Medulla oblongata (tissue), 1 donor: ENCODE measurements around the gene FXYD7.
"Not testable (repeated sequence)": the region's sequence is repeated elsewhere in the genome, so short reads cannot be mapped to it uniquely, and the experiment has no call there.

Source experiments
- DNase-seq: peaks from one replicate; pipeline ENCODE4 v3.0.0-alpha.2; 2015; ENCODE audit errors: extremely low spot score

FXYD7 gene, protein sequence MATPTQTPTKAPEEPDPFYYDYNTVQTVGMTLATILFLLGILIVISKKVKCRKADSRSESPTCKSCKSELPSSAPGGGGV

GRCh38 chr19:35143231-35143715 lies at the start of gene FXYD7:
Gene FXYD7 (plus strand): TSS chr19:35143255. CDS start chr19:35143334, 79 bp downstream.
- DNase-seq = no peak

- DNase-seq = no peak
These were observed 49.6 kb upstream of the FXYD7 start for GRCh38 chr19:35093430-35093829.

DNA sequence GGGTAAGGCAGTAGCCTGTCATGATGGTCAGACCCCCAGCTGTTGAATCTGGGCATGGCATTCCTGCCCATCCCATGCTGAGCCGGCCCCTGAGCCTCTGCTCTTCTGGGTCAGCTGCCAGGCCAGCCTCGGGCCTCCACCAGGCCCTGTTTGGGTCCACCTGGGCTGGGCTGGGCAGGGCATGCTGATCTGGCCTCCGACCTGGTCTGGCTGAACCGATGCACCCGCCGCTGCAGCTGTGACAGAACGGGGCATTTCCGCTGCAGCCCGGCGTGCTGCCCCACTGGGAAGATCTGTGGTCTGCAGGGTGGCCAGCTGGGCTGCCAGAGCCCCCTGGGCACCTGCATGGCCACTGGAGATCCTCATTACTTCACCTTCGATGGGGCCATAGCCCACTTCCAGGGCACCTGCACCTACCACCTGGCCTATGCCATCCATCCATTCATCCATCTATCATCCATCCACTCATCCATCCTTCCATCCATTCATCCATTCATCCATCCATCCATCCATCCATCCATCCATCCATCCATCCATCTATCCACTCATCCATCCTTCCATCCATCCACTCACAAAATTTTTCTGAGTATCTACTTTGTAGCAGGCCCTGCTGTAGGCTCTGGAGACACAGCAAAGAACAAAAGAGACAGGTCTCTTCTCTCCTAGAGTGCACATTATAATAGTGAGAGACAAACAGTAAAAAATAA lies 49.0 kb upstream of the FXYD7 start:
- no peak for DNase-seq

- no peak for DNase-seq
These were observed 48.4 kb upstream of the FXYD7 start for GRCh38 chr19:35094656-35095055.

DNA sequence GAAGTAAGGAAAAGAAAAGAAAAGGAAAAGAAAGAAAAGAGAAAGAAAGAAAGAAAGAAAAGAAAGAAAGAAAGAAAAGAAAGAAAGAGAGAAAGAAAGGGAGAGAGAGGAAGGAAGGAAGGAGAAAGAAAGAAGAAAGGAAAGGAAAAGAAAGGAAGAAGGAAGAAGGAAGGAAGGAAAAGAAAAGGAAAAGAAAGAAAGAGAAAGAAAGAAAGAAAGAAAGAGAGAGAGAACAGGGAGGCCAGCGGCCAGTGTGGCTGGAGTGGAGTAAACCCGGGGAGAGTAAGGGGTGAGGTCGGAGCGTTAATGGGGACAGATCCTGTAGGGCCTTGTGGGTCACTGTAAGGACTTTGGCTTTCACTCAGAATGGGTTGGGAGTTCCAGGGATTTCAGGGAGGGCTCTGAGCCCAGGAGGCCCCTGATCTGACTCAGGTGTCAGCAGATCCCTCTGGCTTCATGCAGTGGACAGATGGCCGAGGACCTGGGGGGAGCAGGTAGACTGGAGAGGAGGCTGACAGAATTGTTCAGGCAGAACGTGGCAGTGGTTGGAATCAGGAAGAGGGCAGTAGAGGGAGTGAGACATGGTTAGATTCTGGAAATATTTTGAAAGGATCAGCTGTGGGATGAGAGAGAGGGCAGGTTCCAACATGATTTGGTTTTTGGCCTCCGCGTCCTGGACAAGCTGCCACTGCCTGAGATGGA lies 47.2 kb upstream of the FXYD7 start:
- no peak for DNase-seq

DNA sequence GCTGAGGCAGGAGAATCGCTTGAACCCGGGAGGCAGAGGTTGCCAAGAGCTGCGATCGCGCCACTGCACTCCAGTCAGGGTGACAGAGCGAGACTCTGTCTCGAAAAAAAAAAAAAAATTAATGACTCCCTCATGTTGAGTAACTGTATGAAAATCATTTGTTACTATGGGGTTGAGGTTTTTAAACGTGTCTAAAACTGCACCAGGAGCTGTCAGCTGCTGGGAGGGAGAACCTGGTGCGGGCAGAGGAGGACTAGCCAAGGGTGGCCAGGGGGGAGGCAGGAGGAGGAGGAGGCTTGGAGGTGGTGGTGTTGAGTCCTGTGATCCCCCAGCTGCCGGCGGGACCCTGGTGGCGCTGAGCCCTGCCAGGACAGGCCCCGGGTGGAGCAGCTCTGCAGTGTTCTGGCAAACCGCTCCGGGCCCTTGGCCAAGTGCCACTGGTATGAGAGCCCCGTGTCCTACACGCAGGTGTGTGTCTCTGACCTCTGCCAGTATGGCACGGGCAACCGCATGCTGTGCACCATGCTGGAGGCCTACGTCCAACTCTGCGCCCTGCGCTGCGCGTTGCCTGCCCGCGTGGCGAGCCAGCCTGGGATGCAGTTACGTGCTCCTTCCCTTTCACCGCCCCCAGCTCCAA lies 44.5 kb upstream of the FXYD7 start:
- DNase-seq = no peak

DNA sequence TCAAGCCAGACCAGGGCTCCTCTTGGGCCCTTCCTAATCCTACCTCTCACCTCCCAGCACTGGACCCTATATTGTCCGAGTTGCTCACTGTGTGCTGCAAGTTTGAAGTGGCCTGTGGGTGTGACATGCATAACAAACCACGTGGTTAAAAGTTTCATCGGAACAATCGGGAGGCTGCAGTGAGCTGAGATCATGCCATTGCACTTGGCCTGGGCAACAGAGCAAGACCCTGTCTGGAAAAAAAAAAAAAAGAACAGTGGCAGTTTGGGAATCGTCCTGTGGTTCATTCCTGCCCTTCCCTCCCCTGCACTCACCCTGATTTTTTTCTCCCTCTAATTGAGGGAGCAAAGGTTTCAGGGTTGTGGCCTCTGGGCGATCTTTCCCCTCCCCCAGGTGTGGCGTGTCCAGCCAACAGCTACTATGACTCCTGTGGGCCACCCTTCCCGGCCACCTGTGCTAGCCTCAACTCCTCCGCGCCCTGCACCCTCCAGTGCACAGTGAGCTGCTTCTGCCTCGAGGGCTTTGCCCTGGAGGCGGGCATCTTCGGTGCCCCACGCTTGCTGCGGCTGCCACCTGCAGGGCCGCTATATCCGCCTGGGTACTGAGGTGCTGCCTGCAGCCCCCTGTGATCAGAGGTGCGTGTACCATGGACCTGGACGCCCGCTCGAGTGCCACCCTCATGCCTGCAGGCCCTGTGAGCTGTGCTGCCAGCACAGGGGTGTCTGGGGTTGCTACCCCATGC lies 43.7 kb upstream of the FXYD7 start:
- DNase-seq = no peak

DNA sequence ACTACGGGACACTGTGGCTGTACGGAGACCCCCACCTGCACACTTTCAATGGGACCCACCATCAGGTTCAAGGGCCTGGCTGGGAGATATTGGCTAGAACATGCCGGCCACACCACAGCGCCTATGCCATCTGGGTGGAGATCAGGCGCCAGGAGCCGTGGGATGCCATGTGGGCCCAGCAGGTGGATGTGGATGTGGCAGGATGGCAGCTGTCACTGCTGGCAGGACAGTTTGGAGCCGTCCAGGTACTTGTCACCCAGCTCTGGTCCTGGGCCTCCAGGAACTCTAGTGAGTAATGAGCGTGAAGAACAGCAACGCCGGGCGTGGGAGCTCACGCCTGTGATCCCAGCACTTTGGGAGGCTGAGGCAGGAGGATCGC lies 43.2 kb upstream of the FXYD7 start:
- DNase-seq = no peak

DNA sequence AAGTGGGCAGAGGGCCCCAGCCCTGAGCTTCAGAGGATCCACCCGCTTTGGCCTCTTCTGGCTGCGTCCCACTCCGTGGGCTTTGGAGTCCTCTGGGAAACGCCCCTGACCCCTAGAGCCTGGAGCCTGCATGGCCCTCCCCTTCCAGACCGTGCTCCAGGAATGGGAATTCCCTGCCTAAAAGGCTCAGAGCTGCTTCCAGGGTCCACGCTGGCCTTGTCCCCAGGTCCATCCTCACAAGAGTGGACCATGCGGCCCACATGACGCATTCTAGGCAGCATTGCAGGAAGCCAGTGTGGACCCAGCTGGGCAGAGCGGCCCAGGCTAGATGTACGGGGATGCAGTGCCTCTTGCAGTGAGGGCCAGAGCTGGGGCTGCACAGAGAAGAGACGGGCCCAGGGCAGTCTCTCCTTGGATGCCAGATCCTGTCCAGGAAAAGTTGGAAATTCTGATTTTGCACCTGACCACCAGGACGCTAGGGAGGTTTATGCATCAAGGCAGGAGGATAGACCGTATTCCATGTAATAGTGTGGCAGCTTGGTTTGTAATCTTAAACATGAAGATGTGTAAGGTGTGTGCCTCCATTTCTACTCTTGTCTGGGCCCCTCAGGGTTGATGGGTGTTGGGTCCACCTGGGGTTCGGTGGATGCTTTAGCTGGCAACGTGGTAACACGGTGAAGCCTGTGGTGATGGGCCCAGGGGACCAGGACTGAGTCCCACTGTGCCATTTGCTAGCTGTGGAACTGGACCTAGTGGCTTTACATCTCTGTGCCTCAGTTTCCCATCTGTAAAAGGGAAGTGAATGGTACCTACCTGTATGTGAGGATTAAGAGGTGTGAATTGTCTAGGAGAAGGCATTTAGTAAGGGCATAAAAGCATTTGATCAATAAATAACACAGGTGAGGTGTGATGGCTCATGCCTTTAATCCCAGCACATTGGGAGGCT lies 42.2 kb upstream of the FXYD7 start:
- no peak for DNase-seq

DNA sequence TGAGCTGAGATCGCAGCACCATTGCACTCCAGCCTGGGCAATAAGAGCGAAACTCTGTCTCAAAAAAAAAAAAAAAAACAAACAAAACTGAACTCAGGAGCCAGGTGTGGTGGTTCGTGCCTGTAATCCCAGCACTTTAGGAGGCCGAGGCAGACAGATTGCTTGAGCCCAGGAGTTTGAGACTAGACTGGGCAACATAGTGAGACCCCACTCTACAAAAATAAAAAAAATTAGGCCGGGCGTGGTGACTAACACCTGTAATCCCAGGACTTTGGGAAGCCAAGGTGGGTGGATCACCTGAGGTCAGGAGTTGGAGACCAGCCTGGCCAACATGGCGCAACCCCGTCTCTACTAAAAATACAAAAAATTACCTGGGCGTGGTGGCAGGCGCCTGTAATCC lies 41.1 kb upstream of the FXYD7 start:
- DNase-seq = not testable (repeated sequence)

DNA sequence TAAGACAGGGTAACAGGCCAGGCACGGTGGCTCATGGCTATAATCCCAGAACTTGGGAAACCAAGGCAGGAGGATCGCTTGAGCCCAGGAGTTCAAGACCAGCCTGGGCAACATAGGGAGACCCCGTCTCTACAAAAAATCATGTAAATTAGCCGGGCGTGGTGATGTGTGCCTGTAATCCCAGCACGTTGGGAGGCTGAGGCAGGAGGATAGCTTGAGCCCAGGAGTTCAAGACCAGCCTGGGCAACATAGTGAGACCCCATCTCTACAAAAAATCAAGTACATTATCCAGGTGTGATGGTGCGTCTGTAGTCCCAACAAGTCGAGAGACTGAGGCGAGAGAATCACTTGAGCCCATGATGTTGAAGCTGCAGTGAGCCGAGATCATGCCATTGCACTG lies 39.4 kb upstream of the FXYD7 start:
- DNase-seq = not testable (repeated sequence)

- no peak for DNase-seq
These were observed 38.7 kb upstream of the FXYD7 start for GRCh38 chr19:35104361-35104760.

DNA sequence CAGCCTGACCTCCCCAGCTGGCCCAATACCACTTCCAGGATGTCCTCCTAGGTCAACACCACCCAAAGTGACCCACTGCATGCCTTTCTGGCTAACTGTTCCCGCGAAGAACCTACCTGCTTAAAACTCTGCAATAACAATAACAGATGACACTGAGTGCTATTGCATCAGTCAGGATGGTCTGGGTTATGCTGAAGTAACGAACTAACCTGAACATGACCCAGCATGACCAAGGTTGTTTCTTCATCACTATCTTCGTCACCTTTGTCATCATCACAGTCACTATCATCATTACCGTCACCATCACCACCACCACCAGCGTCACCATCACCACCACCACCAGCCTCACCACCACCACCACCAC lies 38.0 kb upstream of the FXYD7 start:
- DNase-seq = no peak

DNA sequence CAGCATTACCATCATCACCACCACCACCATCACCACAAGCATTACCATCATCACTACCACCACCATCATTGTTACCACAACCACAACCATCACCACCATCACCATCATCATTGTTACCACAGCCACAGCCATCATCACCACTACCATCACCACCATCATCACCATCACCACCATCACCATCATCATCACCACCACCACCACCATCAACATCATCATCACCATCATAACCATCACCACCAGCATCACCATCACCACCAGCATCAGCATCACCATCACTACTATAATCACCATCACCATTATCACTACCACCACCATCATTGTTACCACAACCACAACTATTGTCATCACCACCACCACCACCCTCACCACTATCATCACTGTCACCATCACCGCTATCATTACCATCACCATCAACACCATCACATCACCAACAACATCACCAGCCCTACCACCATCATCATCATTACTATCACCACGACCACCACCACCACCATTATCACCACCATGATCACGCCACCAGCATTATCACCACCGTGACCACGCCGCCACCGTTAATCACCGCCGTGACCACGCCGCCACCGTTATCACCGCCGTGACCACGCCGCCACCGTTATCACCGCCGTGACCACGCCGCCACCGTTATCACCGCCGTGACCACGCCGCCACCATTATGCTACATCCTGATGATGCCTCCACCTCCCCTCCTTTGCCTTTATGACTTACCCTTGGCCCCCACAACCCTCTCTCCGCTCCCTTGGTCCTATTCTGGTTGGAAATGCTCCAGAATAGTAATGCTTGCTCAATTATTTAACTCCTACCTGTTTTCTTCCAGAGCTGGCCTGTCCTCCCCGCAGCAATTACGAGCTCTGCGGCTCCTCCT lies 37.4 kb upstream of the FXYD7 start:
- DNase-seq = no peak

DNA sequence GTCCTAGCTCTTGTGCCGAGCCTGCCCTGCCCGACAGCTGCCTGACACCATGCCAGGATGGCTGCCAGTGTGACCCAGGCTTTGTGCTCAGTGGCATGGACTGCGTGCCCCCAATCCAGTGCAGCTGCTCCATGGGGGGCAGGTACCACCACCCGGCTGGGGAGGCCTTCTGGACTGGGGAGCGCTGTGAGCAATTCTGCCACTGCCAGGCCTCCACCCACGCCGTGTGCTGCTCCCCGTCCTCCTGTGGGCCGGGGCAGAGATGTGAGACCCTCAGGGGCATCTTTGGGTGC lies 36.8 kb upstream of the FXYD7 start:
- DNase-seq = peak; percentile 72

- DNase-seq = no peak
These were observed 36.0 kb upstream of the FXYD7 start for GRCh38 chr19:35106898-35107541.

DNA sequence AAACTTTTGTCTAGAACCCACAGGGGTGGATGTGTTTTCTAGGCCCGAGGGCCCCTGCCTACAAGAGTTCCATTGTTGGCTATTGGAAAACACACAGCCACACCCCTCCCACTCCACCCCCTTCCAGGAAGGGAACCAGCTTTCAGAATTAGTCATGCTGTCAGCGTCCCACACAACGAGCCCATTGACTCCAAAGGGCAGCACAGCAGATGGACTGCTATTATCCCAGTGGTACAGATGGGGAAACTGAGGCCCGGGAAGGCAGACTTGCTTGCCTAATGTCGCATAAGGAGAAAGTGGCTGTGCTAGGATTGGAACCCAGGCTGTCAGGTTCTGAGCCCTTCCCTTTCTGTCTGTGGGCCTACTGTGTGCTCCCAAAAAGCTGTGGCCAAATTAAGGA lies 35.5 kb upstream of the FXYD7 start:
- DNase-seq = peak; percentile 96

DNA sequence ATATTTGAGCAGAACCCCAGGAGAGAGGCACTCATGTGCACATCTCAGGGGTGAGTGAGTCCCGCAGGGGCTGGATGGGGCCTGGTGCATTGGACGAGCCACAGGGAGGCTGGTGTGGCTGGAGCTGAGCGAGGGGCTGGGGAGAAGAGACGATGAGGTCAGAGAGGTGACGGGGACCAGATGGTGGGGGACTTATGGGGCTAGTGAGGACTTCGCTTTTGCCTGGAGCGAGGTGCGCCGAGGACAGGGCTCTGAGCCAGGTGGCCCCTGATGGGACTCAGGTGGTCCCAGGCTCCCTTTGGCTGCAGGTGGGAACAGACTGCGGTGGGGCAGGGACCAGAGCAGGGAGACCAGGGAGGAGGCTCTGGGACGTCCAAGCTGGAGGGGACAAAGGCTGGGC lies 34.3 kb upstream of the FXYD7 start:
- no peak for DNase-seq

- DNase-seq = peak; percentile 75
These were observed 33.5 kb upstream of the FXYD7 start for GRCh38 chr19:35109395-35110112.
